HL-60 (cell line): ENCODE measurements around the gene PDE1C.

ENCODE experiments used
- DNase-seq, 2 experiments: peaks; one replicate each; pipeline ENCODE4 v3.0.0-alpha.2; 2010 to 2020; ENCODE audit warnings: low read depth in 1 of 2, low spot score in 1 of 2
- H3K27ac ChIP-seq: fragments of 250-450 bp; sonication (Bioruptor Pico); replicated peaks from 2 replicates; pipeline ENCODE4 v1.5.1; 2020; ENCODE audit warnings: mild to moderate bottlenecking, moderate library complexity
- H3K27me3 ChIP-seq: fragments of 250-450 bp; sonication (Bioruptor Pico); 2 replicates; pipeline ENCODE4 v1.5.1; 2021; ENCODE audit warnings: mild to moderate bottlenecking, moderate library complexity; ENCODE audit not compliant: insufficient read depth, poor library complexity, severe bottlenecking
- H3K4me3 ChIP-seq: replicated peaks from 2 replicates; pipeline ENCODE4 v1.5.1; 2011; ENCODE audit warnings: mild to moderate bottlenecking, control low read depth, low read length; ENCODE audit not compliant: insufficient read depth
- GABPA ChIP-seq: IDR thresholded peaks from 2 replicates; pipeline ENCODE4 v1.6.1; 2012; ENCODE audit warnings: low read depth
- POLR2AphosphoS5 ChIP-seq: IDR thresholded peaks from 2 replicates; pipeline ENCODE4 v1.6.1; 2012; ENCODE audit warnings: low read depth
- SPI1 ChIP-seq: IDR thresholded peaks from 2 replicates; pipeline ENCODE4 v1.6.1; 2012; ENCODE audit warnings: low read depth, mild to moderate bottlenecking, borderline replicate concordance
- TF ChIP-seq, protein P1 (sequence below): IDR thresholded peaks from one replicate; pipeline ENCODE4 v1.5.1; 2011; ENCODE audit warnings: low read length, control low read depth, inconsistent platforms; ENCODE audit not compliant: insufficient read depth
- TF ChIP-seq, protein P2 (sequence below): IDR thresholded peaks from 2 replicates; pipeline ENCODE4 v1.6.1; 2012; ENCODE audit warnings: low read depth; ENCODE audit not compliant: insufficient replicate concordance

The PDE1C gene

DNA sequence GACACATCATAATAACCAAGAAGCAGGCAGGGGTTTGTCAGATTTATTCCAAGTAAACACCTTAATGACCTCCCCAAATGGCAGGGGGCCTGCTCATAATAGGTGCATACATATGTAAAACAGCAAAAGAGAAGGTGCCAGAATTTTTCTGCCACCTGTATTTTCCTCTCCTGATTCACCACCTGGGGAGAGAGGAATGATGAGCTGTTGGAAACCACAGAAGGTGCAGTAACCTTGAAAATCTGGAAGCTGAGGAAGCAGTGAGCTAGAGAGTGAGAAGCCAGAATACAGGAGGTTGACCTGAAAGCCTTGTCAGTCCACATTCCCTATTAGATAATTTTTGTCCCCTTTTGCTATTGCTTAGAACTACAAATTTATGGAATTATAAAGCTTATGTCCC is 46.2 kb upstream of the PDE1C start:
- TF ChIP-seq SPI1 (no peak), GABPA (no peak), POLR2AphosphoS5 (no peak)
- TF ChIP-seq, protein P1, sequence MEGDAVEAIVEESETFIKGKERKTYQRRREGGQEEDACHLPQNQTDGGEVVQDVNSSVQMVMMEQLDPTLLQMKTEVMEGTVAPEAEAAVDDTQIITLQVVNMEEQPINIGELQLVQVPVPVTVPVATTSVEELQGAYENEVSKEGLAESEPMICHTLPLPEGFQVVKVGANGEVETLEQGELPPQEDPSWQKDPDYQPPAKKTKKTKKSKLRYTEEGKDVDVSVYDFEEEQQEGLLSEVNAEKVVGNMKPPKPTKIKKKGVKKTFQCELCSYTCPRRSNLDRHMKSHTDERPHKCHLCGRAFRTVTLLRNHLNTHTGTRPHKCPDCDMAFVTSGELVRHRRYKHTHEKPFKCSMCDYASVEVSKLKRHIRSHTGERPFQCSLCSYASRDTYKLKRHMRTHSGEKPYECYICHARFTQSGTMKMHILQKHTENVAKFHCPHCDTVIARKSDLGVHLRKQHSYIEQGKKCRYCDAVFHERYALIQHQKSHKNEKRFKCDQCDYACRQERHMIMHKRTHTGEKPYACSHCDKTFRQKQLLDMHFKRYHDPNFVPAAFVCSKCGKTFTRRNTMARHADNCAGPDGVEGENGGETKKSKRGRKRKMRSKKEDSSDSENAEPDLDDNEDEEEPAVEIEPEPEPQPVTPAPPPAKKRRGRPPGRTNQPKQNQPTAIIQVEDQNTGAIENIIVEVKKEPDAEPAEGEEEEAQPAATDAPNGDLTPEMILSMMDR, result no peak
- TF ChIP-seq, protein P2, sequence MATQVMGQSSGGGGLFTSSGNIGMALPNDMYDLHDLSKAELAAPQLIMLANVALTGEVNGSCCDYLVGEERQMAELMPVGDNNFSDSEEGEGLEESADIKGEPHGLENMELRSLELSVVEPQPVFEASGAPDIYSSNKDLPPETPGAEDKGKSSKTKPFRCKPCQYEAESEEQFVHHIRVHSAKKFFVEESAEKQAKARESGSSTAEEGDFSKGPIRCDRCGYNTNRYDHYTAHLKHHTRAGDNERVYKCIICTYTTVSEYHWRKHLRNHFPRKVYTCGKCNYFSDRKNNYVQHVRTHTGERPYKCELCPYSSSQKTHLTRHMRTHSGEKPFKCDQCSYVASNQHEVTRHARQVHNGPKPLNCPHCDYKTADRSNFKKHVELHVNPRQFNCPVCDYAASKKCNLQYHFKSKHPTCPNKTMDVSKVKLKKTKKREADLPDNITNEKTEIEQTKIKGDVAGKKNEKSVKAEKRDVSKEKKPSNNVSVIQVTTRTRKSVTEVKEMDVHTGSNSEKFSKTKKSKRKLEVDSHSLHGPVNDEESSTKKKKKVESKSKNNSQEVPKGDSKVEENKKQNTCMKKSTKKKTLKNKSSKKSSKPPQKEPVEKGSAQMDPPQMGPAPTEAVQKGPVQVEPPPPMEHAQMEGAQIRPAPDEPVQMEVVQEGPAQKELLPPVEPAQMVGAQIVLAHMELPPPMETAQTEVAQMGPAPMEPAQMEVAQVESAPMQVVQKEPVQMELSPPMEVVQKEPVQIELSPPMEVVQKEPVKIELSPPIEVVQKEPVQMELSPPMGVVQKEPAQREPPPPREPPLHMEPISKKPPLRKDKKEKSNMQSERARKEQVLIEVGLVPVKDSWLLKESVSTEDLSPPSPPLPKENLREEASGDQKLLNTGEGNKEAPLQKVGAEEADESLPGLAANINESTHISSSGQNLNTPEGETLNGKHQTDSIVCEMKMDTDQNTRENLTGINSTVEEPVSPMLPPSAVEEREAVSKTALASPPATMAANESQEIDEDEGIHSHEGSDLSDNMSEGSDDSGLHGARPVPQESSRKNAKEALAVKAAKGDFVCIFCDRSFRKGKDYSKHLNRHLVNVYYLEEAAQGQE, result no peak

DNA sequence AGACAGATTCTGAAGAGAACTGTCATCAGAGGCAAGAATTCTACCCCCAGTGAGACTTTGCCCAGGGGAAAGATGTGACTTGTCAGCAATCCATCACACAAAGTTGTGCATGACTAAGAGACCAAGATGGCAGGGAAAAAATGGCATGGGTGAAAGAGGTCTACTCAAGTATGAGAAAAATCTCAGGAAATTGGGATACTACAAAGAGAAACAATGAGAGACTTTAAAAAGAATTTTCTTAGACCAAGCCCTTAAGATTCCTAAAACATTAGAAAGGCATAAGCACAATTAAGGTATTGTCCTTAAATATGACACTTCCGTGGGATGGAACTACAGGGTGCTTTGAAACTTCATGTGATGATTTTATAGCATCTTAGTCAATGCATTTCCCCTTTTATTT is 45.6 kb upstream of the PDE1C start:
- Histone ChIP-seq H3K27me3 (no peaks in the 10 kb centered on the region), H3K4me3 (no peak overlapping the region), H3K27ac (no peak overlapping the region)
- TF ChIP-seq POLR2AphosphoS5, result no peak
- DNase-seq, result no peak

More for the DNA sequence above, 46.2 kb upstream of the PDE1C start:
- H3K4me3 ChIP-seq, result no peak overlapping the region
- no peak for DNase-seq
- H3K27ac ChIP-seq, result no peak overlapping the region
- no peaks in the 10 kb centered on the region for H3K27me3 ChIP-seq

DNA sequence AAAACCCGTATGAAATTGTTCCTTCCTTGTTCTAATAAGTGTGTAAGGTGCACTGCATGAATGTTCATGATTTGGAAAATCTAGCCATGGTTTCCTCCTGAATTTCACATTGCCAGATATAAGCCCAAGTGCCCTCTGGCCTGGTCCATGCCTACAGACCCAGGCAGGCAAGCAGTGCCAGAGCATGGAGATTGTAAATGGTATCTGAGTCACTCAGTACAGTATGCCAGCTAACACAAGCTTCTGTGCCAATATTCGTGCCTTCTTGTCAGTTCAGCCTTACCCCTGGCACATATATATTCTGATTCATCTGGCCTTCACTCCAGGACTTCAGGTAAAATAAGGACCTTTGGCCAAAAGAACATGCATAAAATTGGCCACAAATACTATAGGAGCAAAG is 38.4 kb upstream of the PDE1C start:
- no peak overlapping the region for H3K27ac ChIP-seq
- H3K27me3 ChIP-seq, result no peaks in the 10 kb centered on the region
- no peak for DNase-seq
- TF ChIP-seq POLR2AphosphoS5, result no peak
- TF ChIP-seq GABPA, result no peak
- TF ChIP-seq SPI1, result no peak
- TF ChIP-seq, protein P2, result no peak
- TF ChIP-seq, protein P1, result no peak
- no peak overlapping the region for H3K4me3 ChIP-seq

DNA sequence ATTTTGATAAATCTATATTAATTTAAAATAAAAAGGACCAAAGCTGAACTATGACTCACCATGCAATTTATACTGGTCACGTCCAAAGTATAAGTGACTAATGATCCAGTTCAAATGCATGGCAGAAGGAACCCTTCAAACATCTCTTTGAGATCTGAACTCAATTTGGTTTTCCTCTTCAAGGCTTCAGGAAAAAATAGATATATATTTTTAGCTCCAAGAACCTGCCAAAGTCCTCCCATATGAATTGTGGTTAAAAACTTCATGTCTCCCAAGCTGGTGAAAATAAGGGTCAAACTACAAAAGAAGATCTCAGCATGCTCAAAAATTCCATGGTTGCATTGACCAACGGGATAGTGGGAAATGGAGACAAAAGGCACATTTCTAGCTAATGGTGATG is 34.6 kb upstream of the PDE1C start:
- Histone ChIP-seq H3K4me3 (no peak overlapping the region), H3K27me3 (no peaks in the 10 kb centered on the region), H3K27ac (no peak overlapping the region)
- no peak for DNase-seq
- no peak for TF ChIP-seq SPI1
- TF ChIP-seq POLR2AphosphoS5, result no peak
- no peak for TF ChIP-seq GABPA
- TF ChIP-seq, protein P1, result no peak
- TF ChIP-seq, protein P2, result no peak
